Measurements from ENCODE around the gene COX7B.
"Not testable (repeated sequence)": the region's sequence is repeated elsewhere in the genome, so short reads cannot be mapped to it uniquely, and the experiment has no call there.

The COX7B gene

GRCh38 chrX:77910108-77910840 lies 11.0 kb downstream of the COX7B start, which contains the start of gene ATP7A (continued):
- TF ChIP-seq PATZ1 (tag by site-specific recombination; IDR thresholded peaks at IDR 0.05): peak; percentile 88
- 0 out of 2 replicates have a peak, but pooled peaks have one; percentile 26 for TF ChIP-seq ZSCAN30 (tag by site-specific recombination; IDR thresholded peaks at IDR 0.05)
- TF ChIP-seq ZNF654 (tag by site-specific recombination; IDR thresholded peaks at IDR 0.05; ENCODE audit: low read depth): peak; percentile 51
- 0 out of 2 replicates have a peak, but pooled peaks have one; percentile 9 for TF ChIP-seq ZBTB6 (tag by site-specific recombination; IDR thresholded peaks at IDR 0.05)
- TF ChIP-seq ZNF692 (tag by site-specific recombination; IDR thresholded peaks at IDR 0.05): 0 out of 2 replicates have a peak, but pooled peaks have one; percentile 41

- CTCF ChIA-PET: interaction anchor here (1.0 kb wide), 1 partner anchor 18 kb away, joined by 3 read pairs; the partner anchor contains the start of gene COX7B
- POLR2A ChIA-PET: interaction anchor here (1.2 kb wide), 1 partner anchor 13 kb away, joined by 3 read pairs; no protein-coding TSS in a partner anchor
- Histone ChIP-seq H3K4me3 (ENCODE audit: low read depth, low read length) (no peak overlapping the region), H3K27ac (ENCODE audit: extremely low read depth, low read depth, low read length) (no peak overlapping the region), H3K36me3 (ENCODE audit: control insufficient read depth in 2 of 2, insufficient read depth in 1 of 2, low read length in 2 of 2) (no peaks in the 10 kb centered on the region; a peak in 1 of 3 replicates), H3K9me3 (ENCODE audit: control insufficient read depth, insufficient read depth, low read depth, low read length) (no peaks in the 10 kb centered on the region; the same call in 1 of the 2 replicates), H3K4me1 (ENCODE audit: control insufficient read depth, insufficient read depth, low read length) (no peaks in the 10 kb centered on the region)
- TF ChIP-seq ZNF624 (tag by site-specific recombination; IDR thresholded peaks at IDR 0.05): no peak
- no peak for TF ChIP-seq ZNF214 (tag by site-specific recombination; IDR thresholded peaks at IDR 0.05; ENCODE audit: borderline replicate concordance)
- no peak for TF ChIP-seq ZNF544 (tag by site-specific recombination; IDR thresholded peaks at IDR 0.05)
- no peak for TF ChIP-seq ZNF654 (tag by site-specific recombination; IDR thresholded peaks at IDR 0.05; ENCODE audit: low read depth)
- no peak for TF ChIP-seq ZNF324 (tag by site-specific recombination; IDR thresholded peaks at IDR 0.05)
- TF ChIP-seq ZFP69B (tag by site-specific recombination; IDR thresholded peaks at IDR 0.05): no peak
- no peak for TF ChIP-seq ZIC2 (tag by site-specific recombination; IDR thresholded peaks at IDR 0.05)
- TF ChIP-seq TCF7L2 (IDR thresholded peaks at IDR 0.05; ENCODE audit: borderline replicate concordance, low read depth, low read length): no peak
- TF ChIP-seq ZNF311 (tag by site-specific recombination; IDR thresholded peaks at IDR 0.05; ENCODE audit: borderline replicate concordance): no peak
- TF ChIP-seq ZFP3 (tag by site-specific recombination; IDR thresholded peaks at IDR 0.05; ENCODE audit: low read depth): no peak
Observed at GRCh38 chrX:77917294-77917933, 18.1 kb downstream of the COX7B start.

GRCh38 chrX:77918568-77918967 lies 19.3 kb downstream of the COX7B start:
- POLR2A ChIA-PET: interaction anchor here (1.2 kb wide), 1 partner anchor 12 kb away, joined by 3 read pairs; no protein-coding TSS in a partner anchor
- Histone ChIP-seq H3K27ac (ENCODE audit: extremely low read depth, low read depth, low read length) (no peak overlapping the region), H3K4me3 (ENCODE audit: low read depth, low read length) (no peak overlapping the region), H3K36me3 (ENCODE audit: control insufficient read depth in 2 of 2, insufficient read depth in 1 of 2, low read length in 2 of 2) (no peaks in the 10 kb centered on the region; a peak in 1 of 3 replicates), H3K4me1 (ENCODE audit: control insufficient read depth, insufficient read depth, low read length) (no peaks in the 10 kb centered on the region), H3K9me3 (ENCODE audit: control insufficient read depth, insufficient read depth, low read depth, low read length) (no peaks in the 10 kb centered on the region; the same call in 1 of the 2 replicates)
- CTCF ChIA-PET: interaction anchor here (0.6 kb wide), 1 partner anchor 303 kb away, joined by 4 read pairs; no protein-coding TSS in a partner anchor
- TF ChIP-seq ZNF274 (IDR thresholded peaks at IDR 0.05; ENCODE audit: low read length) (no peak), ZNF274 (tag by site-specific recombination; IDR thresholded peaks at IDR 0.05; ENCODE audit: borderline replicate concordance) (no peak), PRDM4 (tag by site-specific recombination; IDR thresholded peaks at IDR 0.05) (peak; percentile 47; the same call in 1 of the 2 replicates)

GRCh38 chrX:77919370-77919769 lies 20.1 kb downstream of the COX7B start:
- H3K4me1 ChIP-seq (ENCODE audit: control insufficient read depth, insufficient read depth, low read length); POLR2A ChIA-PET; H3K36me3 ChIP-seq (ENCODE audit: control insufficient read depth in 2 of 2, insufficient read depth in 1 of 2, low read length in 2 of 2); H3K9me3 ChIP-seq (ENCODE audit: control insufficient read depth, insufficient read depth, low read depth, low read length); H3K4me3 ChIP-seq (ENCODE audit: low read depth, low read length); H3K27ac ChIP-seq (ENCODE audit: extremely low read depth, low read depth, low read length): not testable (repeated sequence)
- CTCF ChIA-PET: interaction anchor here (0.7 kb wide), 1 partner anchor 10 kb away, joined by 3 read pairs; no protein-coding TSS in a partner anchor

Measured in HEK293 (cell line).